Omental fat pad (tissue), 4 donors: ENCODE measurements around the gene EVX1. TPM values are rescaled to one million over a fixed set of nuclear protein-coding genes. Genes with fewer than 3 reads are reported as not detected.

ENCODE experiments used
- ATAC-seq: fragments of 150-250 bp; one replicate; pipeline ENCODE4 v1.9.1; 2016; ENCODE audit warnings: mild to moderate bottlenecking, moderate library complexity; ENCODE audit not compliant: low FRiP score
- DNase-seq: peaks from one replicate; pipeline ENCODE4 v3.0.0-alpha.2; 2019; ENCODE audit warnings: low spot score
- CTCF ChIP-seq, 3 donors: fragments of 450-650 bp; IDR thresholded peaks; one replicate each; pipeline ENCODE4 v1.5.1; 2016 to 2017; ENCODE audit warnings: antibody characterized with exemption in 3 of 3, mild to moderate bottlenecking in 3 of 3, moderate library complexity in 2 of 3
- total RNA-seq, 4 donors: library from RNA; depleted of rRNA; stranded (reverse); fragments of >200 nt; gene quantifications; one replicate each; pipeline ENCODE4 v1.1.0, GENCODE V29; 2016

Gene EVX1
- total RNA-seq, 4 donors from 2014 or later, result not detected

GRCh38 chr7:27197137-27198042 lies 45.2 kb upstream of the EVX1 start:
- no peak for TF ChIP-seq CTCF (IDR thresholded peaks at IDR 0.05)
- DNase-seq, result no peak
- no peak for ATAC-seq

DNA sequence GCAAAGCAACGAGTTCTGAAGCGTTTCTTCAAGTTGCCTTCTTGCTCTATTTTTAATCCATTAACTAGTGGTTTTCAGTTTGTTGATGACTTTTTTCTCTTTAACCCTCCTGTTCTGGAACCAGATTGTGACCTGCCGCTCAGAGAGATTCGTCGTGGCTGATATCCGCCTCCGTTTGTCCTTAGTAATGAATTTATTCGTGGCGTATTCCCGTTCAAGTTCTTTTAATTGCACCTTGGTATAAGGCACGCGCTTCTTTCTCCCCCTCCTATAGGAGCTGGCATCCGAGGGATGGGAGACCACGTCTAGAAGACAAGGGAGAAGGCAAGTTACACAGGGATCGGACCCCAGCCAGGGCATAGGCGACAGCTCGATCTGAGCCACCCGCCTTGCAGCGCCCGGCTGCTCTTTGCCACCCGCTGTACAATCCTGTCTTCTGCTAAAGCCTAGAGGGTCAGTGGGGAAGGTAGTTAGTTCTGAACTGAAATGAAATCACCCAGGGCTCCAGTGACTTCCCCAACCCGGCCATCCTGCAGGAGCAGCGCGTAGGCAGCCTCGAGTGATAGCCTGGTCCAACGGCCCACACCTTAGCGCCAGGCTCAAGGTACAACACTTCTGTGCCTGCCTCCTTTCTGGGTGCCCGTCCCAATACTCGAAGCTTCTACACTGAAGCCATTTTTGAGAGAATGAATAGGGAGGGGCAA lies 44.3 kb upstream of the EVX1 start:
- DNase-seq (no peak), ATAC-seq (no peak)
- TF ChIP-seq CTCF (IDR thresholded peaks at IDR 0.05), result no peak

- ATAC-seq (no peak), DNase-seq (no peak)
- TF ChIP-seq CTCF (IDR thresholded peaks at IDR 0.05), result no peak
These were observed 43.5 kb upstream of the EVX1 start for GRCh38 chr7:27198871-27199801.

DNA sequence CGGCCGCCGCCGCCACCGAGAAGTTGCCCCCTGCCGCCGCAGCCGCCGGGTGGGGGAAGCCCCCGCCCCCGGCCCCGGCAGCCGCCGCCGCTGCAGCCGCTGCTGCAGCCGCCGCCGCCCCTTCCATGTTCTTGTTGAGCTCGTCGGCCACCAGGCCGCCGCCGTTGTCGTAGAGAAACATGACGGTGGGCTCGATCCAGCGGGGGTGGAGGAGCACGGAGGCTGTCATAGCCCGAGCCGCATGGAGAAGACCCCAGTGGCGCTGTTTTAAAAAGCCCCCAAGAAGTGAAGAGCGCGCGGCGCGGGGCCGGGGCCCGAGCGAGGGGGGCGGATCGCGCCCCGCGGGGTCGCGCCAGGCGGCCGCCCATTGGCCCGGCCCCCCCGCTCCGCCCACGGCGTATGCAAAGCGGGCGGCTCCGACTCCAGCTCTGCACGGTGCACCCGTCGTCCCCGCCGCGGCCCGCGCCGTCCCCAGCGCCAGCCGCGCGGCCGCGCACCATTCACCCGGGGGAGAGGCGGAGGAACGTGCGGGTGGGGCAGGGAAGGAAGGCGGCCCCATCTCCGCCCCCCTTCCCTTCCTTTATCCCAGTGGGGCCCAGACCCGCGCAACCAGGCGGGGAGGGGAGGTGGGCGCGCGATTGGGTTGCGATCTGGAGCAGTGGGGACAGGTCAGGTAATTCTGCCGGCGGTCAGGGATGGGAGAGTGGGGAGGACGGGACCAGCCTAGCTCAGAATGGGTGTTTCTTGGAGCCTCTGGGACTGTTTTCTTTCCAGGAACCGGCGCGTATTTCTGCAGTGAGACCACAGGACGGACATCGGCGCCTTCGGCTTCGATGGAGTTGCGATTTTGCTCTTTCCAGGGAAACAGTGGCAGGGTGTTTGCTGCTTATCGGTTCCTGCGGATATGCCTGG lies 42.5 kb upstream of the EVX1 start, which contains the start of gene HOXA13:
HOXA13 (minus strand) TSS at position 243 of the 912 bp plus-strand sequence; CDS start at position 229, 14 bp downstream.
- ATAC-seq (no peak), DNase-seq (no peak)
- no peak for TF ChIP-seq CTCF (IDR thresholded peaks at IDR 0.05)

GRCh38 chr7:27200761-27201579 lies 41.6 kb upstream of the EVX1 start:
- DNase-seq (no peak), ATAC-seq (no peak)

More at GRCh38 chr7:27200761-27201579, 41.6 kb upstream of the EVX1 start:
- TF ChIP-seq CTCF (IDR thresholded peaks at IDR 0.05), result no peak
